ELF-1 (cell line): ENCODE measurements around the gene CHGA.

Experiments
- DNase-seq: peaks from one replicate; pipeline ENCODE4 v3.0.0-alpha.2; 2016; ENCODE audit warnings: low read depth, low spot score

The CHGA gene

DNA sequence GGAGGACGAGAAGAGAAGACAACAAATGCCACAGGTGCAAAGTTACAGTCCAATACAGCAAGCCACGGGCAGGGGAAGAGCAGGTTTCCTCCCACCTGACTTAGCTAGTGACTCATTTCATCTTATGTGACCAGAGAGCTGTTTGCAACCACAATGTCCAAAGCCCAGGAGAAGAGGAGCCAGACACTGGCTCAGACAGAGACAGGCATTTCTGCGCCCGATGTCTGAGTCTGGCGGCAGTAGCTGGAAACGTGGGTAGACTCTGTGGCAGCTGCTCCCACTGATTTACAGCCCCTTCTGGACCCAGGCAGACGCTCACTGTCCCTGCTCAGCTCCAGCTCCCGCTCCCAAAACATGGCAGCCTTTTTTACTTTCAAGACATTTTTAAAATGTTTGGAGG is 60.0 kb downstream of the CHGA start:
- no peak for DNase-seq

DNA sequence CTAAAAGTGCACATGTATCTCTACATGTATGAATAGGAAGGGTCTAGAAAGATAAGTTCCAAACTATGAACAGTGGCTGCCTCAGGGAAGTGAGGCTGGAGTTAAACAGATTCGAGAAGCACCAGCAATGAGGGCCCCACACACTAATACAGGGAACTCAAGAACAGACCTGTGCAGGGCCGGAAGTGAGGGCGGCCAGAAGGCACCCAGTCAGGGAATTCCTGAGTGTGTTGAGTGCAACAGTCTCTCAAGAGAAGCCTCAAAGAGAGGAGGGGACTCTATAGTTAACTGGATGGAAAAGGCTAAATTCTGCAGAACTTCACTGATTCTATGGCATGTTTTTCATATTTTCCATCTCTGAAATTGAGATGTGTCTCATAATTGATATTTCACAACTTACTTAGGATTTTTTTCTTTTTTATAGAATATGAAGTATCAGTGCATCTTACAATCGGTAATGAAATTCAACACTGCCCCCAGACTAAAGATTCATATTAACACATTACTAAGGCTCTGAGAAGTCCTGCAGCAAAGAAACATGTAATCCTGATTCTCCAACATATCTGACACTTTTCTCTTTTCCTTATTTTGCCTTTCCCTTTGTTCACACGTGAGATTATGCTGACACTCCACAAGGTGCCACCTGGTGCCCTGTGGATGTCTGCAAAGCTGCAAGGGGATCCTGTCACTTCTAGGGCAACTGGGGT is 61.3 kb downstream of the CHGA start:
- no peak for DNase-seq
